Ammon's horn (tissue), 1 donor: Measurements from ENCODE around the gene MPZL3.

Source experiments
- DNase-seq: peaks from one replicate; pipeline ENCODE4 v3.0.0-alpha.2; 2016; ENCODE audit warnings: low spot score

Gene MPZL3

GRCh38 chr11:118251858-118252652, at the start of gene MPZL3:
MPZL3 (minus strand) TSS chr11:118252365; CDS start chr11:118252294, 71 bp downstream.
- peak; percentile 76 for DNase-seq

GRCh38 chr11:118301600-118302195, 49.5 kb upstream of the MPZL3 start:
- no peak for DNase-seq

- DNase-seq, result peak; percentile 10
Measured at GRCh38 chr11:118295815-118296454, 43.8 kb upstream of the MPZL3 start.

- DNase-seq, result no peak
Measured at GRCh38 chr11:118295199-118295598, 43.0 kb upstream of the MPZL3 start.

- DNase-seq, result no peak
Measured at GRCh38 chr11:118294053-118294452, 41.9 kb upstream of the MPZL3 start.

- no peak for DNase-seq
Measured at GRCh38 chr11:118291477-118292135, 39.4 kb upstream of the MPZL3 start.

GRCh38 chr11:118290923-118291322, 38.8 kb upstream of the MPZL3 start:
- peak; percentile 46 for DNase-seq

GRCh38 chr11:118289401-118289800, 37.2 kb upstream of the MPZL3 start:
- DNase-seq, result no peak

- DNase-seq, result no peak
Measured at GRCh38 chr11:118287006-118287405, 34.8 kb upstream of the MPZL3 start.

GRCh38 chr11:118286545-118286944, 34.4 kb upstream of the MPZL3 start:
- DNase-seq, result no peak

- DNase-seq, result no peak
Measured at GRCh38 chr11:118283756-118284350, 31.7 kb upstream of the MPZL3 start.

GRCh38 chr11:118283037-118283636, 31.0 kb upstream of the MPZL3 start:
- DNase-seq, result no peak

GRCh38 chr11:118282606-118283005, 30.4 kb upstream of the MPZL3 start:
- no peak for DNase-seq

GRCh38 chr11:118281284-118281683, 29.1 kb upstream of the MPZL3 start:
- no peak for DNase-seq

GRCh38 chr11:118277312-118277711, 25.1 kb upstream of the MPZL3 start:
- no peak for DNase-seq

GRCh38 chr11:118276422-118276821, 24.3 kb upstream of the MPZL3 start:
- no peak for DNase-seq

- DNase-seq, result no peak
Measured at GRCh38 chr11:118275176-118275575, 23.0 kb upstream of the MPZL3 start.

GRCh38 chr11:118274186-118274585, 22.0 kb upstream of the MPZL3 start:
- DNase-seq, result no peak

GRCh38 chr11:118272001-118272400, 19.8 kb upstream of the MPZL3 start:
- no peak for DNase-seq

GRCh38 chr11:118267486-118267885, 15.3 kb upstream of the MPZL3 start:
- DNase-seq, result no peak

- DNase-seq, result no peak
Measured at GRCh38 chr11:118265954-118266353, 13.8 kb upstream of the MPZL3 start.
